Muscle of arm (tissue), 12 donors: ENCODE measurements around the gene HOXC5. TPM values are rescaled to one million over a fixed set of nuclear protein-coding genes. Genes with fewer than 3 reads are reported as not detected.
"Not testable (repeated sequence)": the region's sequence is repeated elsewhere in the genome, so short reads cannot be mapped to it uniquely, and the experiment has no call there.

Experiments used
- DNase-seq: peaks from one replicate; pipeline ENCODE4 v3.0.0-alpha.2; 2013
- polyA plus RNA-seq, 12 donors: library from polyadenylated mRNA; unstranded; fragments of 120-200 nt; gene quantifications; one replicate each; pipeline ENCODE4 v1.2.1, GENCODE V29; 2013; ENCODE audit not compliant: insufficient read length in 12 of 12

The HOXC5 gene
- polyA plus RNA-seq, 12 donors, result 0.25 to 1.8 (median 0.75) TPM; not detected in 2

DNA sequence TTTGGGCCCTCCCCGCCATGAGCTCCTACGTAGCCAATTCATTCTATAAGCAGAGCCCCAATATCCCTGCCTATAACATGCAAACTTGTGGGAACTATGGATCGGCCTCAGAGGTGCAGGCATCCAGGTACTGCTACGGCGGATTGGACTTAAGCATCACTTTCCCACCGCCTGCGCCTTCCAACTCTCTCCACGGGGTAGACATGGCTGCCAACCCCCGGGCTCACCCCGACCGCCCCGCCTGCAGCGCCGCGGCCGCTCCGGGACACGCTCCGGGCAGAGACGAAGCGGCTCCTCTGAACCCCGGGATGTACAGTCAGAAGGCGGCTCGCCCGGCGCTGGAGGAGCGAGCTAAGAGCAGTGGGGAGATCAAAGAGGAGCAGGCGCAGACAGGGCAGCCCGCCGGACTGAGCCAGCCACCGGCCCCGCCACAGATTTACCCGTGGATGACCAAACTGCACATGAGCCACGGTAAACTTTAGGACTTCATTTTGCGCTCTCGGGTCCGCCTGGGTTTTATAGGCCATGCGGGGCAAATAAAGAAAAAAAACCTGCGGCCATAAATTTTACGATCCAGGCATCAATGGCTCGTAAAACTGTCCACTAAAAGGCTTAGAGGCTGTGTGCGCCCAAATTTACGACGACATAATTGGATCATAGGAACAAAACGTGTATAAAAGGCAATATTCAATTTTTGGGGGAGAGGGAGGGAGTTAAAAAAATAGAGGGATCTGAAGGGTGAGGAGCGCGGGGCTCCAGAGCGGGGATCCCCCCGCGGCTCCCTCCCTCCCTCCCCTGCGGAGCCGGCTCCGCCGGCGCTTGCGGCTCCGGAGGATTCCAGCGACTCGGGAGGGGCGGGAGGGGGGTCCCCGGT is 493 bp downstream of the HOXC5 start:
- no peak for DNase-seq

DNA sequence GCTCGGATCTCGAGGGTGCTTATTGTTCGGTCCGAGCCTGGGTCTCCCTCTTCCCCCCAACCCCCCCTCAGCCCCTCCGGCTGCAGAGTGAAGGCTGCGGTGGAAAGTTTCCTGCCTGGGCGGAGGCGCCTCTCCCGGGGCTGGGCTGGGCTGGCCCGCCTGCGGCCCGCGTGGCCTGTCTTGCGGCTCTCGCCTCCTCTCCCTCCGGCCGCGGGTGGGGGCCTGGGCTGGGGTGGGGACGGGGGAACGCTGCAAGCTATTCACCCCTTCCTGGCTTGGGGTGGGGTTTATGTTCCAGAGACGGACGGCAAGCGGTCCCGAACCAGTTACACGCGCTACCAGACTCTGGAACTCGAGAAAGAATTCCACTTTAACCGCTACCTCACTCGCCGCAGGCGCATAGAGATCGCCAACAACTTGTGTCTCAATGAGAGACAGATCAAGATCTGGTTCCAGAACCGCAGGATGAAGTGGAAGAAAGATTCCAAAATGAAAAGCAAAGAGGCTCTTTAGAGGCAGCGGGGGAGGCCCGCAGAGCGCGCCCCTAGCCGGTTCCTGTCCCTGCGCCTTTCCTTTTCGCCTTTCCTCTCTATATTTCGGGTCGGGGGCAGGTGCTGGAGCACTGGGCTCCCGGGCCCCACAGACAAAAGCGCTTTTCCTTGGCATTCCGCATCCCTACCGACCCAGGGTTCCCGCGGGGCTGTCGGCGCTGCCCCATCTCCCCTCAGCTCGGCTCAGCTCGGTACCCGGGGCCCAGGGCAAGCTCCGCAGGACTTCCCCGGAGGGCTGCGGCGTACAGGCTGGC is 1.3 kb downstream of the HOXC5 start:
- DNase-seq, result no peak

DNA sequence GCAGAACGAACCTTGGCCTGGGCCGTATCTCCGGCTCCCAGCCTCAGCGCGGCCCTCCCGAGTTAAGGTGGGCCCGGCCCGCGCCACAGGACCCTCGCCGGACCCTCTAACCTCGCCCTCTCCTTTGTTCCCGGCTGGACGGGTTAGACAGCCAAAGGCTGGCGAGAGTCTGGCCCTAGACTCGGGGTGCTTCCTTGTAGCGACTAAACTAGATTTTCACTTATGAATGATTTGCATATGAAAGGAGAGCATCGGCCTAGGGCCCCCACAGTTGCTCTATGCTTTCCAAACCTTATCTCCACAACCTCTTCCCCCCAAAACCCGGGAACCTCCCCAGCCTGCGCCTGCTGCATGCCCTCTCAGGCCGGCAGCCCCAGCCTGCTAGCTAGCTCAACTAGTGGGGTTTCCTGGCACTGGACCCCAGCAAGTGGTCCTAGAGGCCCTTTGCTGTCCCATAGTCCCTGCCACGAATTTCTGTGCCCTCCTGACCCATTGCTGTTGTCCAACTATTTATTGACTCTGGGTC is 2.0 kb downstream of the HOXC5 start:
- no peak for DNase-seq

DNA sequence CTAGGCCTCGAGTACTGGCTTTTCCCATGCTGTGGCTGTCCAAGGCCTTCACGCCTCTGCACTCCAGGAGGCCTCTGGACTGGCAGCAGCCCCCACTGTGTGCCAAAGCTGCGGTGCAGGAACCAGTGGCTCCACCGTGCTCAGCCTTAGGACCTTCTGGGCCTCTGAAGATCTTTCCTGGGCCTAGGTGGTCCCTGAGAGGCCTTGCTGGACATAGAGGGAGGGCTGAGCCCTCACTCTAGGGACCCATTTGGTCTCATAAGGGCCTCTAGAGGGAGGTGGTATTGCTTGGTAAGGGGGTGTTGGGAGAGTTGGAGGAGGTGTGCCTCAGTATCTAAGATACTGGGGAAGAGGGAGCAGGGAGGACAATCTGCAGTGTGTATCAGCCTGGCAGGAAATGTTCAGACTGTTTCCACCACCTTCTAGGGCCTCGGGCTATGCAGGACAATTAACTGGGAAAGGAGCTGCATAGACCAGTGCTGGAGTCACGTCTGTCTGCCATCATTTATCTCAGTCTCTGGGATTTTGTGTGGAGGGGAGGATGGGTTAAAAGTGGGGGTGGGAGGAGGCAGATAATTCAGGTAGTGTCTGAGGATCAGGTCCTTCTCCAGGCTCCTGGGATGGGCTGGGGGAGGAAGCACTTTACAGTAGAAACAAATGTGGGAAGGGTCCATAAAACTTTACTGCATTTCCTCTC is 2.9 kb downstream of the HOXC5 start:
- DNase-seq, result no peak

DNA sequence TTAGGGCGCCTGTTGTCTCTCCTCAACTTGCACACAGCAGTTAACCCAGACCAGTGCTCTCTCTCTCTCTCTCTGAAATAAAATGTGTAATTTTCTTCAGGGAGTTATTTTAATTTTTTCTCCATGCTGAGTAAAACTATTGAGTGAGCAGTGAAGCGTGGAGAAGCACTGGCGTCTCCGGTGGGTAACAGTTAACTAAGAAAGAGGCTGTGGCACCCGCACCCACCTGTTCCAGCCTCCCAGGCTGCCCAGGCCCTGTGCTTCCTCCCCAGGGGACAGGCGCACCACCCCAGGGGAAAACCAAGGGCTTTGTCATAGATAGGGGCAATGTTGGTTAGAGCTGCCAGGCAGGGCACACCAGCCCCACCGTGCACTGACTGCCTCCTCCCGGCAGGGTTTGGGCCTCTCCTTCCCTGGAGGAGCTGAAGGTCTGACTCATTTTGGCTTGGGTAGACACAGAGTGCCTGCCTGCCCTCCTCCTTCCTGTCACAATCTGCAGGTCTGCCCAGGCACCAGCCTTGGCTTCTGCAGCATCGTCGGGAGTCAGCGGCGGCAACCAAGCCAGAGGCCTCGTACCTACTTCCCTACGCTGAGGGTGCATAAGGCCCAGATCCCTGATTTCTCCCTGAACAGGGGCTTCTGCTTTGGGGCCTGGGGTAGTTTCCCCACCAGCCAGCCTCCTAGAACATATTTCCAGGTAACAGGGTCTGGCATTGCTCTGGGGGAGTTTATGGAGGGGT is 3.9 kb downstream of the HOXC5 start:
- no peak for DNase-seq

DNA sequence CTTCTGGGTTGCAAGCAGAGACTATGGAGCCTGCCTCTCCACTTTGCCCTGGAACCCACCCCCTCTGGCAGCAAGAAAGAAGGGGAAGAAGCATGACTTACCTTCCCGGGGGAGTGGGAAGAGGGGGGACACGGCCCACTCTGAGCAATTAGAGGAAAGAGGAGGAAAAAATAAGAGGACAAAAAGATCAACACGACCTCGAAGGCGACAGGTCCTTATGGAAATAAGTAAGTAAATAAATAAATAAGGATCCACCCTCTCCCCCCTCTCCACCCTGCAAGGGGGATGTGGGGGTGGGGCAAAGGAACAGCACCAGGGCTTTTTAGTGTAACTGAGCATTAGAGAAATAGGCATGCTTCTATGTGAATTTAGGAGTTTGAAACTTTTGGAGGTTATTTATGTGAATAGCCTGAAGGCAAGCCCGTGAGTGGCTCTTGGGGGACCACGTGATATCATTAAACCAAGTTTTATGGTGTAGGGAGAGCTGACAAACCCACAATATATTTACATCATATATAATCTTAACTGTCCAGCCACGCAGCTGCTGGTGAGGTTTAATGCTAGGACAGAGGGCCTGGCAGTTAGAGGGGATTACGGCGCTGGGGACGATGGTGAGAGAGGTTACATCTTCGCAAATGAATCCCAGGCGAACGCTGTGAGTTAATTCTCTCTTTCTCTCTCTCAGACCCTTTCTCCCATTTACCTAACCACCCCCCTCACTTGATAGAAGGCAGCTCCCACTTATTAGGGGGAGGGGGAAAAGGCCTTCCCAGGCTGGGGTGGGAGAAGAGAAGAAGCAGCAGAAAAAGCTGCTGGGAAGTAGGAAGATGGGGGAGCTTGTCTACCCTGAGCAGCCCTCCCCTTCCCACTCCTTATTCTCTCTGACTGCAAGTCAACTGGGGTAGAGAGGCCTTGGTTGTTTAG is 4.8 kb downstream of the HOXC5 start:
- DNase-seq, result no peak

DNA sequence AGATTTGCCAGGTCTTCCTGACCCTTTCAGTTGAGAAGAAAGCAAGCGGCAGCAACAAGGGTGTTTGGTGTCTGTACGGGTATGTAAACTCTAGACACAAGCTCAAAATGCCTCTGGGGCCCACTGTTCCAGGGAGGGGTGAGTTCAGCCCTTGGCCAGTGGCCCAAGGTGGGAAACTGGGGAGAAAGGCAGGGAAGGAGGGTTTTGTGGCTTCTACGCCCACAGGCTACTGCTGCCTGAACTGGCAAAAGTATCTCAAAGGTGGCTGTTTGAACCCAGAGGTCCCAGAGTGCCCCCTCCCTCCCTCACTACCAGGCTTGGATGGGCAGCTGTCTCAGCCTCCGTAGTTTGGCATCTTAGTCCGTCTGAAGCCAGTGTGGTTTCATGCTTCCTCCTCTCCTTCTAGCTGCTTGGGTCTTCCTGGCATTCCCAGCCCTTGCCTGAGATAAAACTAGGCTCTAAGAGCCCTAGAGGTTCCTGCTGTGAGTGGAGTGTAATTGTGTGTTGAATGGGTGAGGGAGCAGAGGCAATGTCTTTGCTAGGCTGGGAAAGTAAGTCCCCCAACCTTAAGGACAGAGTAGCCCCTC is 5.5 kb downstream of the HOXC5 start:
- no peak for DNase-seq

DNA sequence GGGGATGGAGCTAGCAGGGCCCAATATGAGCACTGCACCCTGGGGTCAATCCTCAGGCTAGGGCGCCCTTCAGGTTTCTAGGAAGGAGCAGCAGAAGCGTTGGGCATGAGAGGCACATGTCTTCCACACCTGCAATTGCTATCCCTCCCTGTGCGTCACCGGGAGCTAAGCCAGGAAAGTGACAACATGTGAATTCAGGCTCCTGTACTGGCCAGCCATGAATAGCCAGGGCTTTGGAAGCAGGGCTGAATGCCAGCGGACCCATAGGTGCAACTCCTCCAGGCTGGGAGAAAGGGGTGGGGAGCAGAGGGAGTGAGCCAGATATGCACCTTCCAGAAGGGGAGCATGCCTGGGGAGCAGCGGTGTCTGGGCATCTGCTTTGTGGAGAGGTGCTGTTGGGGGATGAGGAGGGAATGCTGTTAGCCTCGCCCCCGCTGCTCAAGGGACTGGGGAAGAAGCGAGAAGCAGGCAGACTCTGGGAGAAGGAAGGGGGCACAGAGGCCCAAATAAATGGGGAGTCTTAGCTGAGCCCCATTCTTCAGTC is 6.1 kb downstream of the HOXC5 start:
- DNase-seq, result no peak

DNA sequence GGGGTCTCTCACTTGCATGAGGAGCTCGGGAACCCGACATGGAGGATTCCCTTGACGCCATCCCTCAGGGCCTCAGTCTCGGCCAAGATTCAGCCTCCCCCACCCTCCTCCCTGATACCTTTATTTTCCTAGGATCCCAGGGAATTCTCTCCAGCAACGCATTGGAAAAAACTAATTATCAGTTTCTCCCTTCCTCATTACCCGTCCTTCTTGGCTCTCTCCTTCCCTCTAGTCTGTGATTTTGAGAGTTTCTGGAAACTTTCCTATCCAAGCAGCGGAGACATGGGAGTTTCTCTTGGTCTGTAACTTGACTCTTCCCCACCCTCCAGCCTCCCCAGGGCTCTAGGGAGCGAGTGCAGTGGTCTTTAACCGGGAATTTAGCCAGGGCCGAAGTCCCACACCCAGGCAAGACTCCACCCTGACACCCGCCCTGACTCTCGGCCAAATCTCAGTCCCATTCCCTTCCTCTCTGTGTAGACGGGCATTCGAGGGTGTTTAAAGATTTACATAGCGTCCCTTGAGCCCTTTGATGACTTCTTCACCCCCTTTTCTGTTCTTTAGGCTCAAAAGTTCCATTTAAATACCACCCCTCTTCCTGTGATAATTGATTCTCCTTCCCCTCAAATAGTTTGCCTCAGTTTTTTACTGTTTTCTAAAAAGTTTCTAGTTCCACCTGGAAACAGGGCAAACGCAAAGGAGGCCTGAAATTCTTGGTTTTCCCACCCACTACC is 6.7 kb downstream of the HOXC5 start:
- DNase-seq, result peak; percentile 90

DNA sequence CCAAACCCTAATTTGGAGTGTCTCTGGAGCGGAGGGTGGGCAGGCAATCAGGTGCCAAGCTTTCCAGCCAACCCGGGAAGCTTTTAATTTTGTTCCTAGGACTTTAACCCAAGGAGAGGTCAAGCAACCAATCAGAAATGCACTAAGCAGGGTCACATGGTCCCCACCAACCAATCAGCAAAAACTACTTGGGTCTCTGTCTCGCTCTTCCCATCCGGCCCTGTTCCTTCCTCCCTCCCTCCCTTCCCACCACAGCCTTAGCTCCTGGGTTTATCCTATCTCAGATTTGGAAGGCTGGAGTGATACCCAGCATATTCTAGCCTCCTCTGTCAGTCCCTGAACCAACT is 7.3 kb downstream of the HOXC5 start:
- DNase-seq, result no peak

DNA sequence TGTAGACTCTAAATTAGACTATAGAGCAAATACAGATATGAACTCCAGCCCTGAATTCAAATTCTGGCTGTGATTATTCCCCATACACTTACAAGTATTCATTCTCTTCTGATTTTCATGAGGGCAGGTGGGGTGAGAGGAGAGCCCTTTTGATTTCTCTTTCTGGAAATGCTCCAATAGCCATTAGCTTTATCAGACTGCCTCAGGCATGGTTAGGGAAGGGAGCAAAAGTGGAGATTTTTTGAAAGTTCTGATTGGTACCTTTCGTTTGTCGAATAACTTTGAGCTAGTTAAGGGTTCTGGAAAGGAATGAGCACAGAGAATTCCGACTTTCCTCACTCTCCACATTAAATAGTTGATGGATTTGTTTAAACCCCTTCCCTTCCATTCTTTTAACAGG is 7.8 kb downstream of the HOXC5 start:
- DNase-seq, result no peak

DNA sequence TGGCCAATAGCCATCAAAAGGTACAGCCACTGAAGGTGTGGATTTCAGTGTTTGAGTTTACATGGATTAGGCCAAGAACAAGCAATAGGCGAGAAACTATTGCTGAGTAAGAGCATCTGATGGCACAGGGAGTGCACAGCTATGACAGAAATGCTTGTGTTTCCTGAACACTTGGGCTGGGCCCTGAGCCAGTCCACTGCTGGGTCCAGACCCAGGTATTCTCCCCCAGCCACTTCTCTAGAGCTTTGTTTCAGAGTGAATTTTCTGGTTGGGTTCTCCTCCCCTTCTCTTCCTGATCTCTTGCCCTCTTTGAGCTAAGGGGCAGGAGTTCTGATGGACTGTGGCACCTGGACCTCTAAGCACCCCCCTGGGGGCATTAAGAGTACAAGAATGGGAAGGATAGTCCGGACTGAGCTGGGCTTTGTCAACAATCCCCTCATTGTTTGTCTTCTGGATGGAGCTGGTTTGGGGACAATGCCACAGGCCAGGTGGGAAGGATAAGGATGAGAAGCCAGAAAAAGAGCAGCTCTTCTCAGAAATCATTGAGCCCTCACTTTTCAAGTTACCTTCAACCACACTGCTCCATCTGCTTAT is 8.3 kb downstream of the HOXC5 start:
- no peak for DNase-seq

DNA sequence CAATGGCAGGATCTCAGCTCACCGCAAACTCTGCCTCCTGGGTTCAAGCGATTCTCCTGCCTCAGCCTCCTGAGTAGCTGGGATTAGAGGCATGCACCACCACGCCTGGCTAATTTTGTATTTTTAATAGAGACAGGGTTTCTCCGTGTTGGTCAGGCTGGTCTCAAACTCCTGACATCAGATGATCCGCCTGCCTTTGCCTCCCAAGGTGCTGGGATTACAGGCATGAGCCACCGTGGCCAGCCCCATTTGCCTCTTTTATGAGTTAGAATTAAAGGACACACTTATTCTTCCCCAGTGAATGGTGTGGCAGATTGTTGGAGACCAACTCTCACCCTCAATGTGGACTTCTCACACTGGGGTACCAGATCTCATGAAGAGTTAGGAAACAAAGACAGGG is 9.2 kb downstream of the HOXC5 start:
- not testable (repeated sequence) for DNase-seq

DNA sequence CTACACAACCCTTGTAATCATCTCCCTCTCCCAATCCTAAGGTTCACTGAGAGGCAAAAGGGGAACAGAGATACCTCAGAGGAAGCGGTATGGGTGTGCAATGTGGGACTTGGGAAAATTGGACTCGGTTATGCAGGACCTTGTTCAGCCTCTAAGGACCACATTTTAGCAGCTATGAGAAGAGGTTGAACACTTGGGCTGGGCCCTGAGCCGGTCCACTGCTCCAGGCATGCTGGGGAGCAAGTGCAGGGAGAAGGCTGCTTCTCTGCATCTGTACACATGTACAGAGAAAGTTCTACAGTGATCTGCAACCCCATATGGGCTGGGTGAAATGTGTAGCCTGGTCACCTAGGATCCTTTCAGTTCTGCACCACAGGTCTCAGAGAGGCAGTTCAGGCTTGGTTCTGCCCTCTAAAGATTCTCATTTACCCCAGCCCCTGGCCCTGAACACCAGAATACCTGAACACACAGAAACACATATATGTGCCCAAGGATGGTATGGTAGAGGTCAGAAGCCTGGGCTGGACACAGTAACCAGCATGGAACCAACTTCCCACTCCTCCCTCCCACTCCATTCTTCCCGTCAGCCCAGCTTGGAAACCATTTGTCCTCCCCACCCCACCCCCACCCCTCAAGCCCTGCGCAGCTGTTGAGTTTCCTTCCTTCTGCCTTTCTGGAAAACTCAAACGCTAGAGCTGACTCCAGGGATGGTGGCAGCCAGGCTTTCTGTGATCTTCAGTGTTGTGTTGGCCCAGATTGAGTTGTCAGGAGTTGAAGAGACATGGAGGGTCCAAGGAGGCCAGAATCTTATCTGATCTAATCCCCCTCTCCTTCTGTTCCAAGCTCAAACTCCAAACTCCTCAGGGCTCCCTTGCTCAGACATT is 10.4 kb downstream of the HOXC5 start:
- DNase-seq, result no peak

DNA sequence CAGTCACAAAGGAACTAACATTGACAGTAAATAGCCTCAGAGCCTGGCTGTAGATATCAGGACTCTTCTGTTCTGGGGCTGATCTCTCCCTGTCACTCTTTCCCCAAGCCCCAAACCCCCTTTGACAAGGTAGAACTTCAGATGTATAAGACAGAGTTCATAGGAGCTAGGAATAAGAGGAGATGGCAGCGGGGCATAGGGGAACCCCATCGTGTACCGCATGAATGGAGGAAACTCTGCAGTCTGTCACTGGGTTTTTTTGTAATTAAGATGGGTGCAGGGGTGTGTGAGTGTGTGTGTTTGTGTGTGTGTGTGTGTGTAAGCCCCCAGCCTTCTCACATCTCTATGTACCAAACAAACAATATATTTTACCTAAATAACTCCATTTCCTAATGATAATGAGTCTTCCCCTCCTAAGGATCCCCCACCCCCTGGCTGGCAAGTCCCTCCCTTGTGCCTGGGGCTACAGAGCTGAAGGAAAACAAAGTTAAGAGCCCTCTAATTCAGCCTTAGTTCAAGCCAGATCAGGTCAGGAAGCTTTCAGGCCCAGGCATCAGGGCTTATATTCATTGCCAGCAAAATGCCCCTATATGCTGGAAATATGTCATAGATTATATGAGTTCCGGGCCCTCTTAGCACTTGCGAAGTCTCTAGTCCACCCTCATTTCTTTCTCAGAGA is 11.7 kb downstream of the HOXC5 start:
- no peak for DNase-seq

DNA sequence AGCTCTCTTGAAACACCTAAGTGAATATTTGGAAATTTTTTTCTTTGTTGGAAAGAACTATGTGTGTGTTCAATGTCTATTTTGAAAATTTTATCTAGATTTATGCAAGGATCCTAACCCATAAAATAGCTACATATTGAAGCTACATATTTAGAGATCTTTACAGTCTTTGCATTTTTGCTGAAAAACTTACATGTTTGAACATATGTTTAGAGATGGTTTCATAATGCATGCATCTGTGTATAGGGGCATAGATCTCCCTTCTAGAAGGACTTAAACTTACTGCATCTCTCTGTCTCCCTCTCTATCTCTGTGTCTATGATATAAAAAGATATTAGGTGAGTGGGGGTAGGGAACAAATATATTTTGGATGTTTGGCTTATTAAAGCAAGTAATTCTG is 12.6 kb downstream of the HOXC5 start:
- DNase-seq, result no peak
